Renal cortical epithelial cell (primary cell): ENCODE results near the gene UPP1. TPM values are rescaled to one million over a fixed set of nuclear protein-coding genes. Genes with fewer than 3 reads are reported as not detected.

Experiments used
- total RNA-seq: library from RNA; depleted of rRNA; stranded (reverse); fragments of >200 nt; gene quantifications from 2 replicates; pipeline ENCODE4 v1.2.3, GENCODE V29; 2014

Gene UPP1
- total RNA-seq, 1 donor from 2014 or later = 9.3 TPM

Other genes with a start within 250 kb of the UPP1 start
- gene PKD1L1, start 140.8 kb upstream of the UPP1 start, total RNA-seq = under 0.01 and 0.35 TPM in 2 replicates
- 9.0 and 29.4 TPM in 2 replicates for gene HUS1, start 109.7 kb upstream of the UPP1 start, total RNA-seq
- gene SUN3, start 60.2 kb upstream of the UPP1 start, total RNA-seq = not detected in 2 replicates
- gene C7orf57, start 53.7 kb upstream of the UPP1 start, total RNA-seq = not detected in 2 replicates
- gene ABCA13, start 82.2 kb downstream of the UPP1 start, total RNA-seq = 0.45 and 0.87 TPM in 2 replicates